ENCODE measurements around the gene CKAP4.

GRCh38 chr12:106220536-106220935, 27.3 kb downstream of the CKAP4 start:
- TF ChIP-seq EZH2 (IDR thresholded peaks at IDR 0.05; ENCODE audit: borderline replicate concordance) (no peak), CTCF (IDR thresholded peaks at IDR 0.05; ENCODE audit: poor library complexity) (no peak), EZH2phosphoT487 (IDR thresholded peaks at IDR 0.05; ENCODE audit: low read depth, severe bottlenecking, unreplicated experiment) (no peak)

Data from hepatocyte (in vitro differentiated cells).